CD1c-positive myeloid dendritic cell (primary cell): ENCODE measurements around the gene ZEB1.
"Not testable (repeated sequence)": the region's sequence is repeated elsewhere in the genome, so short reads cannot be mapped to it uniquely, and the experiment has no call there.

Experiments
- DNase-seq: peaks from one replicate; pipeline ENCODE4 v3.0.0-alpha.2; 2016; ENCODE audit errors: extremely low spot score

Gene ZEB1

DNA sequence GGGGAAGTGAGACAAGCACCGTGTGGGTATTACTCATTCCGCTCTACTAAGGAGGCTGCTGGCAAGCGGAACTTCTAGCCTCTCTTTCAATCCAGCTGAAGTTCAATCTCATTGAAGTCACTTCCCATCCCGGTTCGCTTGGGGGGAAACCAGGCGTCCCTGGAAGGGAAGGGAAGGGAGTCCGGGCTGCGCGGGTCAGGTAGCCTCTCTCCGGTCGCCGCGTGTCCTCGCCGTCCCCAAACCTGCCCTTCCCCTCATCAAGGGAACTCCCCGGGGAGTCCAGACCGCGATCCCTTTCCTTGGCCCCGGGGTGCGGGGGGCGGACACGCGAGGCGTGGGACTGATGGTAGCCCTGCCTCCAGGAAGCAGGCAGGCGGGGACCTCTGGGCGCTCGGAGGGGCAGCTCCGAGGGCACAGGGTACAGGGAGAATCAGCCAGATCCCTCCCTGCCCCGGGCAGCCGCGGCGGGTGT lies 598 bp upstream of the ZEB1 start:
- DNase-seq, result peak; percentile 85

DNA sequence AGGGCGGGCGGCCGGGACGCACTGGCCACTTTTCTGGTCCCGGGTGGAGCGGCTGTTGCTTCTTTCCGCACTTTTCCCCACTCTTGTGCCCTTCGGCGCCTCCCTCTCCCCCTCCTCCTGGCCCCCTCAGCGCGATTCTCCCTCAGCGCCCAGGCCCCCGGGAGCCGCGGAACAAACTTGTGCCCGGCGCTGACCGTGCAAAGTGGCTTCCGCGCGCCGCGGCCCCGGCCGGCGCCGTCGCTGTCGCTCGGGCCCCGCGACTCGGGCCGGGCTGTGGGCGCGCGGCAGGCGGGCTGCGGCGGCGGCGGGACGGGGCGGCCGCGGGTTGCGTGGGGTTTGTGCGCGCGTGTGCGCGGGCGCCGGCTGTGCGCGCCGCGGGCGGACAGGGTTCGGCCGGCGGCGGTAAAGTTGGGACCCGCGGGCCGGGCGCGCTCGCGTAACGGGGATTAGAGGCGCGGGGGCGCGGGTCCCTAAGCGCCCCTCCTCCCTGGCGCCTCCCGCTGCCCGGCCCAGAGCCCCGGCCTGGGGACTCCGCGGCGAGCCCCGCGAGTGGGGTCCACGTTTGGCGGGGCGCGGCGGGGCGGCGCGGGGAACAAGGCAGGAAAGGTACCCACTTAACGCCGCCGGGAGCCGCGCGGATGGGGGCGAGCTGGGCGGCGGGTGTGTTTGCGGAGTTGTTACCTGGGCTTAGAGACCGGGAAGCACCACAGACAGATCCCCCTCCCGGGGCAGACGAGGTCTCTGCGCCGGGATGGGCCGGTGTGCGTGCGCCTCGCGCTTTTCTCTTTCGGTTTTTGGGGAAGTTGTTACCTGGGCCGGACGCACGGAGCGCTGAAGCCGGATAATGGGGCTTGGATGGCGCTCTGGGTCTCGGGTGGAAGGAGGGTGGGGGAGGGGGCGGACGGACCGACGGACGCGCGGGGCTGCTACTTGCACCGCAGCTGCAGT lies 860 bp downstream of the ZEB1 start:
- peak; percentile 24 for DNase-seq

DNA sequence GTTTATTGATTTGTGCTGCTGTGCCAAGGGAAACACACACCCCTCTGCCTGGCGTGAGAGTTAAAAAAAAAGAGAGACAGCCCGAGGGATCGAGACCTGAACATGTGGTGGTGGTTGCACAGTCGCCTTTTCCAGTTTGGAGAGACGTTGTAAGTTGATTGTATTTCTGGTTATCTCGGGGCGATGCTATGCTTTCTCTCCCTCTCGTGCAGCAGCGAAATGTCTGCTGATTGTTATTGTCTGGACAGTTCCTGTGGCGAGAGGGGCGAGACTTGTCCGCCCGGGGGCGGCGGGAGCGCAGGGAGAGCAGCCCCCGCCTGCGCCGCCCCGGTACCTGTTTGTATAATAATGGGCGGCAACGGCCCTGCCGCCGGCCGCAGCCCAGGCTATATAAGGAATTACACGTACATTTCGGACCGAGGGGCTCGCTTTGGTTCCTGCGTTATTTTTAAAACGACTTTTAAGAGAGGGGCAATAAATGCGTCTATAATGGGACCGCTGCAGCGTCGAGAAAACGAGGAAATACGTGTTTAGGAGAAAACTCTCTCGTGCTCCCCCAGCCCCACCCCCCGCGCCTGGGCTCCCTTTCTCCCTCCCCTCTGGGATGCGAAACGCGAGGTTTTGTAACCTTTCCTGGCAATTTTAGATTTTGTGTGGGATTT lies 1.7 kb downstream of the ZEB1 start:
- peak; percentile 24 for DNase-seq

DNA sequence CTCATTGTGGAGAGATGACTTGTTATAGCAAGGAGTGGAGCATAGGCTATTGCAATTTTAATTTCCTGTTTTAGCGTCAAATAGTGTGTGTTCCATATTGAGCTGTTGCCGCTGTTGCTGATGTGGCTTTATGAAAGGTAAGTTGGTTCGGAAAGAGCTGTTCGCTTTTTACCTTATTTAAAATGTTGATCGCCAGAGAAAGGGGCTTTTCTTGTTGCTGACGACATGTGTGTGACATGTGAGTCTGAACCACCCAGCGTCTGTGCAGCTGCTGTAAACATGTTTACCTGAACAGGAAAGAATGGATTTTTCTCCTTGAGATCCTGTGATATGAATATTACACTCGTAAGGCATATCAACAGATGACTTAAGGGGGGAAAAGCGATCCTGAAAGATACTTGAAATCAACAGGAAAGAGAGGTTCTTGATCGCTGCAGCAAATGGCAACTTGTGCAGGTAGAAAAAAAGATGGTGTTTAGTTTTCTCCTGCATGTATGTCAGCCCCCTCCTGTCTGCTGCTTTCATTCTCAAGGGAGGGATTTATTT lies 2.5 kb downstream of the ZEB1 start:
- DNase-seq, result peak; percentile 20

DNA sequence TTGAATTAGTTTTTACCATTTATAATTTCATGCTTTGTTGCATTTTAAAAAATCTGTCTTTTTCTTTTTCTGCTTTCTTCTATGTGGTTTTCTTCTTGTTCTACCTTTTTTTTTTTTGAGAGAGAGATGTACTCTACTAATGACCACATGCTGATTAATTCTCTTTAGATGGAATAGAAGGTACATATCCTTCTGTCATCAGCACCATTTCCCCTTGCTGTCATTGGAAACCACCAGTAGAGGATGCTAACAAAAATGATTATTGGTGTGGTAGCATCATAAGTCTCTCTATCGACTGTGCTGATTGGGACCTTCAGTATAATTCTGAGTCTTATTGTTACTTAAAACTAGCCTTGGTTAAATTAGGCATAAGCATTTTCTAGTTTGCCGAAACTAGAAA lies 3.6 kb downstream of the ZEB1 start:
- no peak for DNase-seq

DNA sequence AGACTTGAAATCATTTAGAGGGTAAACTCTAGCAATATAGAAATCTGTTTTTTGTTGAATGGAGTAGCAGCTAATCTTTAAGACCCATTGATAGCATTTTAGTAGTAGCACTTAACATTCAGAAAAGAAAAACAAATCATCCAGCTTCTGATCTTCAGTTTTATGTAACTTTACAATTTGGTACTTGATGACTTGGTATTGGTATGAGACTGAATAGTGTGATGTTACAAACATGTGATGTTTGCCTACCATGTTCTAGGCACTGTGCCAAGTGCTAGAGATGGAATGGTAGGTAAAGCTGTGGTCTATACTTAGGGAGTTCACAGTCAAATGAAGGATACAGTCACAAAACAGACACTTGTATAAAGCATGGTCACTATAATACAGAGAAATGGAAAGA lies 21.3 kb downstream of the ZEB1 start:
- no peak for DNase-seq

DNA sequence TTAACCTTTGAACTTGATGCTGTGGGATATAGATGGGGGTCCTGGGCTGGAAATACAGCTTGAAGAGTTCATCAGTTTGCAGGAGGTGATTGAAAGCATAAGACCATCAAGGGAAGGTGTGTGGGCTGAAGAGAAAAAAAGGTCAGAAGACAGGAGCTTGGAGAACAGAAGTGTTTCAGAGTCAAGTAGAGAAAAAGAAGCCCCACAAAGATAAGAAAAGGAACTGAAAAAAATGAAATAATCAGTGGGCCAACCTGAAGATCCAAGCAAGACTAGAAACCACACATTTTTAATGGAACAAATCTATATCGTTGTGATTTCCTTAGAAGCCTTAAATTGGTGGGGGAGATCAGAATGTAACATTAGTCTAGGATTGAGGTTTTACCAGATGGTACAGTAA lies 22.5 kb downstream of the ZEB1 start:
- no peak for DNase-seq

DNA sequence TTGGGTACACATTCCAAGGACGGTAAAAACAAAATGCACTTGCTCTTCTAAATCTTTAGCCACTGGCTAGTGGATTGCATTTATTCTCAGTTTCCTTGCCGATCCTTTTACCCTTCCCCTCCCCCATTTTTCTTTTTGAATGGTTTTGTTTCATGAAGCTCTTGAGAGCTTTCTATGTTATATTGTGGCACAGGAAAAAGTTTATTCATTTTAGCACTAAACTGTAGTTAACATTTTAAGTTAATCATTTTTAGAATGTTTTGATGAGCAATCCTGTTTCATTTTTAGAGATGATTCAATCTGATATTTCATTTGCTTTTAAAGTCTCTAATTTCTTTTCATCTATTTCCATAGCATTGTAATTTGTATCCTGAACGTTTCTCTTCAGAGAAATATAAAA lies 24.0 kb downstream of the ZEB1 start:
- no peak for DNase-seq

DNA sequence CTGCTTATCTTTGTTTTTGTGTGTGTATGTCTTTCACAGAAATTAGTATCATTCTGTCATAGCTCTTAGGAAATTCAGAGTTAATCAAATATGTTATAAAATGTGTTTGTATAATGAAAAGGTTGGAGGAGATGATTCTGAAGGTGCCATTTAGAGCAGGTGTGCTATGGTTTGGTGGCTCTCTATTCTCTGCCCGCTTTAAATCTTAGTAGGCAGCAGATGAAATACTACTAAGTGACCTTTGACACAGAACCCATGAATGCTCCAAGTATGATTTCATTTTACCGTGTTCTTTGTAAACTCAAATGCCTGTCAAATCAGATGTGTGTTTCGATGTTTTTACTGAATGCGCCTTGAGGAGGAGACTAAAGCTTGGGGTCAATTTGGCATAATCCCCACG lies 24.5 kb downstream of the ZEB1 start:
- DNase-seq, result no peak

DNA sequence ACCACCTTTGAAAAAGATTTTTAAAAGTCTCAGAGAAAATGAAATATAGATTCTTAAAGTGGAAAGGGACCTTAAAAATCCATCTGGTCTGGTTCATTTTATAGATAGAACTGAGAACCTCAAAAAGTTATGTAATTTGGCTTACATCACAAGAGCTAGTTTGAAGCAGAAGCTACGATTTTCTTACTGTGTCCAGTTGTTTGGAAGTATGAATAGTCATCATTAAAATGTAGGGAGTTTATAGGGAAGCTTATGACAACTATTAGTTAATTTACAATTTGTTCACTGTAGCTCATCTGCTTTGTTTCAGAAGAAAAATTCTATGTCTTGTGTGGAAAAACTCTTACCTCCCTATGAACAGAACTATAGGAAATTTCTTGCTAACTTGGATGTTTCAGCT lies 26.9 kb downstream of the ZEB1 start:
- no peak for DNase-seq

DNA sequence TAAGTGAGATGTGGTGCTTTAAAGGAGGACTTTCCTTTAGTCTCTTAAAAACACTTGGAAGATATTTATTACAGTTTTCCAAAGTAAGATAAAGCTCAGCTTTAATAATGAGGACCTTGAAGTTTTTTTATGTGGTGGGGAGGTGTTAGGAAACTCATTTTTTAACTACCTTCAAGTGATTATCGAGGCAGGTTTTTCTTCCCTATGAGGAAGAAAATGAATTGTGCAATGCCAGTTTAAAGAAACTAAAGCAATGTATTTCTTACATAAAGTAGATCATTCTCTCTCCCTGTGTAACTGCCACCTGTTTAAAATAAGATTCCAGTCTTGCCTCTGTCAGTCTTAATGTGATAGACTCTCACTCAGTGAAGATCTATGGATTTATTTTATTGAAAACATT lies 27.9 kb downstream of the ZEB1 start:
- no peak for DNase-seq

DNA sequence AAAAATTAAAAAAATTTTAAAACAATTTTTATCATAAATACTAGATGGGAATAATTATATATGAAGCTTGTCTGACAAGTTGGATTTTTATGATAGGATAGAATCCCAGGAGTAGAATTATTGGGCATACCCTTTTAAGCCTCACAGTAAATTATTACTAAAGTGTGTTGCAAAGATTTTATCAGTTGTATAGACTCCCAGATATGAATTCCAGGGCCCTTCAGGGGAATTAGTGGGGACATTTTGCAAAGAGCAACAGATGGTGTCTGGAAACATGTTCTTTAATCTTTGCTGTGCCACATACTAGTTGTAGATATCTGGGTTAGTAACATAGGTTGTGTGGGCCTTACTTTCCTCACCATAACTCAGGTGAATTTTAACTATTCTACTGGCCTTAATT lies 28.7 kb downstream of the ZEB1 start:
- DNase-seq, result no peak

DNA sequence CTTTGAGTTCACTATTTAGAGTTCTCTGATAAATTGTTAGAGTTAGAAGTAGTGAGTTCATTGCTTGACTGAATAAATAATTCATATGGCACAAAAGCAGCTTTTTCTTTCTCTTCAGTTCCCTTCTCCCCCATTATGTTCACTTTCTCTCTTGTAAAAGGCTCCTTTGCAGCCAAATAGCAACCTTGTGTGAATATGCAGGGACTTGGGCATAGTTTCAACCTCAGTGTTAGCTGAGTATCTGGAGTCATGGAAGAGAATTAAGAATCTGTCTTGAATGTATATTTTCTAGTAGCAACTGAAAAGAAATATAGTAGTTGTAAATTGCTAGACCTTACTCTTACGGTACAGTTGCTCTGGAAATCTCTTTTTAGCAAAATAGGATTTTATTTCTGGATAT lies 31.9 kb downstream of the ZEB1 start:
- no peak for DNase-seq

DNA sequence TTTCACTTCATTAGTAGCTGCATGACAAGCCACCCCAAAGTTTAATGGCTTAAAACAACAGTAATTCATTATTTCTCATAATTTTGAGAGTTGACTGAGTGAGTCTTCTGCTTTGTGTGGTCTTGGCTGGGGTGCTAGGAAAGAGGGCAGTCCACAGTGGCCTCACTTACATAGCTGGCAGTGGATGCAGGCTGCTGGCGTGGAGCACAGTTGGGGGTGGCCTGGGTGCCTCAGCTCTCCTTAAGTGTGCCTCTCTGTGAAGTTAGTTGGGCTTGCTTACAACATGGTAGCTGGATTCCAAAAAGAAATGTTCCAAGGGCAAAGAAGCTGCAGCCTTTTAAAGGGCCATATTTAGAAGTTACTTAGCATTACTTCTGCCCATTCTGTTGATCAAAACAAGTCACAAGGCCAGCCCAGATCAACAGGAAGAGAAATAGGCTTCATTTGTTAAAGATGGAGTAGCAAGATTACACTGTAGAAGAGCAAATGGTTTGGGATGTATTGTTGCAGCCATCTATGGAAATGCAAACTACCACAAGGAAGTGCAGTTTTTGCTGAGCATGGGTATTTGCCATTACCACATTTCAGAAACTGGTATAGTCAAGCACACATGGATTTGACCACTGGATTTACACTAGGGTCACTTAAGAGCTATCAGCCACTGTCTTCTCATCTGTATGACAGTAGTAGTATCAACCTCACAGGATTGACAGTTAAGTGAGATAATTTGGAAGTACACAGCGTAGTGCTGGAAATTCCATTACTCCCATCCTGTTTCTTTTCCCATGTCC lies 33.6 kb downstream of the ZEB1 start:
- no peak for DNase-seq

DNA sequence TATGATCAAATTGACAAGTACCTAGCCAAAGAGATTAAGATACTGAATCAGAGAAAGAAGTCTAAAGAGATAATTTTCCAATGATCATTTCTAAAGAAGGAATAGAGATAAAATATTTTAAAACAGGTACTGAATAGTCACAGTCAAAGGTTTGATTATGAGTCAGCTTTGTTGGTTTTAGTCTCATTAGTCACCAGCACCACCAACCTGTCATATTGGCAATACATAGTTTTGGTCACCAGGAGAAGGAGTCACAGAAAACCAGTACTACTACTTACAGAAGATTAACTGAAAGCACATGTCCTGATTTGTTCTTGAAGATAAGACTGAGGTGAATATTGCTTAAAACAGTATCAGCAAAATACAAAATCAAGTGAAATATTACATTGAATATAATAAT lies 34.6 kb downstream of the ZEB1 start:
- DNase-seq, result peak; percentile 3

DNA sequence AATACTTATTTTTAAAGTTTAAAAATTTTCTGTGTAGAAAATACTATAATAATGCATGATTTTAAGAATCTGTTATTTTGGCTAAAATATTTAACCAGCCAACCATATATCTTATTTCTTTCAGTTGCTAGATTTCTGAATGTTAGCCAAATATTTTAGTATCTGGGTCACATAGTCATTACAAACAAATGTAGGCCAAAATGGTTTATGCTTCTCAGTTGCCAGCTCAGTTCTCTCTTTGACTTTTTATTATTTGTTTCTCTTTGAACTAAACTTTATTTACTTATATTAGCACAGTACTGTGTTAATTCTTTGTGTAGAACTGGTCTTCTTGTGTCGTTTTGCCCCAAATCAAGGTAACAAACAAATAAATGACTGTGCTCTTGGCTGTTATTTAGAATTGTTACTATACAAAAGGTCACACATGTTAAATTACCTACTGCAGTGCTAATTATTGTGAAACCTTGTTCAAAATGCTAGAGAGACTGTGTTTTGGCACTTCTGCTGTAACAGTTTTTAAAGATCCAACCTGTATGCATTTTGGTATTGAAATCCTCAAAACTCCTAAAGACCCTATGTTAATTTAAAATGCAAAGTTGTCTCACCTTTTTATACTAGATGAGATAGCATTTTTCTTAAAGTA lies 39.8 kb downstream of the ZEB1 start:
- DNase-seq, result no peak

DNA sequence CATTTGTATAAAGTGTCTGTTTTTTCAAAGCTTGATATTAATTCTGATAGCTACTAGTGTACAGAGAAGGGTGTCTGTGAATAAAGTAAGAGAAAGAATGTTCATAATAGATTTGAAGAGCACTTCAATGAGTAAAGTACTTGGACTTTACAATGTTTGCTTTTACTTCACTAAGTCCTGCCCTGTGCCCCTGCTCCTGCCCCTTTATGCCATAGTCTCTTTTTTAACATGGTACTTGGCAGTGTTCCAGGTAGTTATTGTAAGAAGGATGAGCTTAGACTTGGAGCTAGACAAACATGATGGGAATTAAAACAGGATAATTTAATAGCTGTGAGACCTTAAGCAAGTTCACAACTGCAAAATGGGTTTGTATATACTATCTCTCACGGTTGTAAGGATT lies 41.0 kb downstream of the ZEB1 start:
- no peak for DNase-seq

DNA sequence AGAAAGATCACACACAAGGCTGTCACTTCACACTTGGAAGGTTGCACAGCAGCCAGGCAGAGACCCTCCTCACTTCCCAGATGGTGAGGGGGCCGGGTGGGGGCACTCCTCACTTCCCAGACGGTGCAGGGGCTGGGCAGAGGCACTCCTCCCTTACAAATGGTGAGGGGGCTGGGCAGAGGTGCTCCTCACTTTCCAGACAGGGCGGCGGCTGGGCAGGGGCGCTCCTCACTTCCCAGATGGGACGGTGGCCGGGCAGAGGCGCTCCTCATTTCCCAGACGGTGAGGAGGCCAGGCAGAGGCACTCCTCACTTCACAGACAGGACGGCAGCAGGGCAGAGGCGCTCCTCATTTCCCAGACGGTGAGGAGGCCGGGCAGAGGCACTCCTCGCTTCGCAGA lies 42.5 kb downstream of the ZEB1 start:
- not testable (repeated sequence) for DNase-seq

DNA sequence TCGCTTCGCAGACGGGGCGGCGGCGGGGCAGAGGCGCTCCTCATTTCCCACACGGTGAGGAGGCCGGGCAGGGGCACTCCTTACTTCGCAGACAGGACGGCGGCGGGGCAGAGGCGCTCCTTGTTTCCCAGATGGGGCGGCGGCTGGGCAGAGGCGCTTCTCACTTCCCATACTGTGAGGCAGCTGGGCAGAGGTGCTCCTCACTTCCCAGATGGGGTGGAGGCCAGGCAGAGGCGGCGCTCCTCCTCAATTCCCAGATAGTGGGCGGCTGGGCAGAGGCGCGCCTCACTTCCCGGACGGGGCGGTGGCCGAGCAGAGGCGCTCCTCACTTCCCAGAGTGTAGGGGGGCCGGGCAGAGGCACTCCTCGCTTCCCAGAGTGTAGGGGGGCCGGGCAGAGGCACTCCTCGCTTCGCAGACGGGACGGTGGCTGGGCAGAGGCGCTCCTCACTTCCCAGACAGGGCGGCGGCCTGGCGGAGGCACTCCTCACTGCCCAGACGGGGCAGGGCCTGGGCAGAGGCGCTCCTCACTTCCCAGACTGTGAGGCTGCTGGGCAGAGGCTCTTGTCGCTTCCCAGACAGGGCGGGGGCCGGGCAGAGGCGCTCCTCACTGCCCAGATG lies 43.1 kb downstream of the ZEB1 start:
- no peak for DNase-seq

DNA sequence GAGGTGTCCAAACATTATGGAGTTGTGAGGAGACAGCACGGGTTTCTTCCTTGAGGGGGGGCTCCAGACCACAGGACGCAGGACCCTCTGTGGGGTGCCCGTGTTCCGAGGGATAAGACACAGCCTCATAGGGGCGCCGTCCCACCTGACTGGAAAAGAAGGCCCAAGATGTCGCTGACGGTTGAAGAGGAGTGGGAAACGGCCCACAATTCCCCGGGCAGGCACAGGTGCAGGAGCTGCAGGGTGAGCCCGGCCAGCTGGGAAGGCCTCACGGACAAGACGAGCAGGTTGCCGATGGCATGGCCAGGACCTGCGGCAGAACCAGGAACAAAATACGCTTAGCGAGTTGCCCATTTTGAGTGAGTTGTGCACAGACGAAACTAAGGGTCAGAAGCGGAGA lies 44.7 kb downstream of the ZEB1 start:
- DNase-seq, result not testable (repeated sequence)

DNA sequence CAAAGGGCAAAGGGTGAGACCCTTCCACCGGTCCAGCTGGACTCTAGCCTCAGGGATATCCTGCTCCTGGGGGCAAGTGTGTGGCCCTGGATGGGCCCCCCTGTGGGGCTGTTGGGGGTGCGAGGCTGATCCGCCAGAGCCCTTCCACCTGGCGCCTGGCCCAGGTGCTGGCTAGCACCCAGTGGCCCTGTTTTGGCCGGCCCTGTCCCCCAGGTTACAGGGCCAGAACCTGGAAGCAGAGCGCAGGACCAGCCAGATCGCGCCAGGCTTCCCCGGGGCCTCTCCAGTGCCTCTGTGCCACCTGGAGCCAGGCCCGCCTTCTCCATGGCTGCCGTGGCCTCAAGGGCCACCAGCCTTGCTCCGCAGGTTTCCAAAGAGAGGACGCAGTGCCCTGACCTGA lies 45.2 kb downstream of the ZEB1 start:
- not testable (repeated sequence) for DNase-seq
